ENCODE data around the gene BLOC1S1.
"Not testable (repeated sequence)": the region's sequence is repeated elsewhere in the genome, so short reads cannot be mapped to it uniquely, and the experiment has no call there.

Gene BLOC1S1

GRCh38 chr12:55746174-55746912, 30.5 kb downstream of the BLOC1S1 start:
- no peak for DNase-seq

GRCh38 chr12:55746913-55747231, 31.0 kb downstream of the BLOC1S1 start:
- no peak for DNase-seq

- DNase-seq, result no peak
These were observed 32.6 kb downstream of the BLOC1S1 start for GRCh38 chr12:55748230-55748993.

- DNase-seq, result no peak
These were observed 39.4 kb downstream of the BLOC1S1 start for GRCh38 chr12:55755246-55755645.

GRCh38 chr12:55757701-55758100, 41.9 kb downstream of the BLOC1S1 start:
- DNase-seq, result no peak

- DNase-seq, result not testable (repeated sequence)
These were observed 42.7 kb downstream of the BLOC1S1 start for GRCh38 chr12:55758575-55758974.

GRCh38 chr12:55760663-55761062, 44.8 kb downstream of the BLOC1S1 start:
- no peak for DNase-seq

GRCh38 chr12:55762646-55763045, 46.8 kb downstream of the BLOC1S1 start:
- no peak for DNase-seq

- no peak for DNase-seq
These were observed 50.0 kb downstream of the BLOC1S1 start for GRCh38 chr12:55765736-55766290.

GRCh38 chr12:55767156-55767555, 51.3 kb downstream of the BLOC1S1 start:
- no peak for DNase-seq

All from activated CD4-positive, CD25-positive, alpha-beta regulatory T cell (primary cell).